Endothelial cell of umbilical vein (primary cell): ENCODE measurements around the gene POLN. TPM values are rescaled to one million over a fixed set of nuclear protein-coding genes. Genes with fewer than 3 reads are reported as not detected.

Source experiments
- BruUV-seq: library from RNA; stranded (reverse); fragments of 400-500 nt; replicated peaks from 2 replicates; lab custom pipeline; 2021; lab: Mats Ljungman, UMichigan
- CTCF ChIA-PET: fragments of 300-600, 350-600 bp; sonication (Branson Sonifier 250); formaldehyde crosslinking; loops from one replicate; lab custom pipeline; 2021; ENCODE audit warnings: antibody characterized with exemption, inconsistent platforms; lab: Charles Lee
- POLR2A ChIA-PET: fragments of 300-600, 350-600 bp; sonication (Branson Sonifier 250); formaldehyde crosslinking; loops from one replicate; lab custom pipeline; 2021; ENCODE audit warnings: antibody characterized with exemption, inconsistent platforms; lab: Charles Lee
- DNase-seq: peaks from one replicate; pipeline ENCODE4 v3.0.0-alpha.2; 2011; ENCODE audit warnings: low read depth, low spot score
- FAIRE-seq: peaks from 2 replicates; lab custom pipeline; 2011; peaks lifted over from hg19 to GRCh38; lab: Jason Lieb, UNC
- H2AFZ ChIP-seq: 2 replicates; pipeline ENCODE4 v1.6.0; 2012; ENCODE audit warnings: low read depth, low read length, control low read depth, inconsistent platforms
- H3K27ac ChIP-seq: 2 replicates; pipeline ENCODE4 v1.5.1; 2011; ENCODE audit warnings: low read depth, mild to moderate bottlenecking, control low read depth, low read length, moderate library complexity; ENCODE audit not compliant: insufficient read depth
- H3K27me3 ChIP-seq, 2 experiments: 2 replicates each; pipeline versions ENCODE4 v1.6.0 to v1.6.1; 2011; ENCODE audit warnings: low read length in 2 of 2, mixed read lengths in 1 of 2; ENCODE audit not compliant: control insufficient read depth in 2 of 2, insufficient read depth in 2 of 2
- H3K36me3 ChIP-seq, 2 experiments: 2 replicates in 1 of 2; 3 replicates in 1 of 2; pipeline ENCODE4 v1.5.1; 2011; ENCODE audit warnings: low read length in 2 of 2, mild to moderate bottlenecking in 1 of 2, moderate library complexity in 1 of 2; ENCODE audit not compliant: control insufficient read depth in 2 of 2, insufficient read depth in 2 of 2; ENCODE audit errors: extremely low read depth in 1 of 2
- H3K4me1 ChIP-seq: 3 replicates; pipeline ENCODE4 v1.5.1; 2011; ENCODE audit warnings: mild to moderate bottlenecking, low read length; ENCODE audit not compliant: control insufficient read depth, insufficient read depth; ENCODE audit errors: extremely low read depth
- H3K4me2 ChIP-seq: 2 replicates; pipeline ENCODE4 v1.6.1; 2011; ENCODE audit warnings: low read length, control low read depth, mixed read lengths; ENCODE audit not compliant: insufficient read depth
- H3K4me3 ChIP-seq, 3 experiments: fragments of 200-600 bp in 1 of 3; sonication (generic), shearing (Covaris generic) in 1 of 3; replicated peaks in 1 of 3; 2 replicates each; pipeline ENCODE4 v1.5.1; 2011 to 2016; ENCODE audit warnings: control low read depth in 3 of 3, low read length in 3 of 3, mild to moderate bottlenecking in 2 of 3, inconsistent platforms in 1 of 3, low read depth in 1 of 3, moderate library complexity in 1 of 3; ENCODE audit not compliant: insufficient read depth in 1 of 3
- H3K79me2 ChIP-seq: 2 replicates; pipeline ENCODE4 v1.6.0; 2012; ENCODE audit warnings: low read length, inconsistent platforms; ENCODE audit not compliant: control insufficient read depth, insufficient read depth
- H3K9ac ChIP-seq: replicated peaks from 2 replicates; pipeline ENCODE3; 2011; ENCODE audit warnings: low read length, control low read depth; ENCODE audit not compliant: insufficient read depth; ENCODE audit errors: extremely low read depth
- H3K9me1 ChIP-seq: replicated peaks from 3 replicates; pipeline ENCODE4 v1.6.0; 2011; ENCODE audit warnings: mild to moderate bottlenecking, low read length; ENCODE audit not compliant: control insufficient read depth, insufficient read depth; ENCODE audit errors: extremely low read depth
- H3K9me3 ChIP-seq: replicated peaks from 2 replicates; pipeline ENCODE4 v1.5.1; 2012; ENCODE audit warnings: low read length, inconsistent platforms; ENCODE audit not compliant: control insufficient read depth, insufficient read depth
- H4K20me1 ChIP-seq: replicated peaks from 2 replicates; pipeline ENCODE3; 2011; ENCODE audit warnings: mild to moderate bottlenecking, low read length; ENCODE audit not compliant: control insufficient read depth, insufficient read depth; ENCODE audit errors: extremely low read depth
- EZH2 ChIP-seq: IDR thresholded peaks from 2 replicates; pipeline ENCODE4 v1.6.1; 2012; ENCODE audit warnings: borderline replicate concordance, low read depth, mild to moderate bottlenecking, moderate library complexity, low read length, inconsistent platforms; ENCODE audit not compliant: severe bottlenecking
- GATA2 ChIP-seq: IDR thresholded peaks from 2 replicates; pipeline ENCODE4 v1.7.0; 2011; ENCODE audit warnings: low read depth, mild to moderate bottlenecking, moderate library complexity, mixed read lengths, low read length; ENCODE audit not compliant: insufficient read length, insufficient read depth
- MYC ChIP-seq: IDR thresholded peaks from one replicate; pipeline ENCODE4 v1.6.1; 2011; ENCODE audit warnings: mild to moderate bottlenecking, low read depth, low read length
- POLR2A ChIP-seq: IDR thresholded peaks from 2 replicates; pipeline ENCODE4 v1.6.1; 2012; ENCODE audit warnings: low read depth, mild to moderate bottlenecking, control low read depth, low read length
- POLR2AphosphoS5 ChIP-seq: IDR thresholded peaks from 2 replicates; pipeline ENCODE4 v1.6.1; 2012; ENCODE audit warnings: low read depth, mild to moderate bottlenecking, control low read depth, low read length, moderate library complexity; ENCODE audit not compliant: insufficient read depth
- dilution Hi-C: fragments of 300-500 bp; cut with MboI; formaldehyde crosslinking; loops from one replicate; pipeline ENCODE4 v1.15.0; 2019; ENCODE audit warnings: low sequenced_read_pairs; ENCODE audit not compliant: extremely low pct_ligation_motif_present
- intact Hi-C: fragments of 100-400 bp; cut with micrococcal nuclease; formaldehyde crosslinking; loops from one replicate; pipeline ENCODE4 v1.10.0; 2022
- polyA plus RNA-seq, 4 experiments: library from polyadenylated mRNA; depleted of rRNA in 3 of 4; stranded (reverse) in 3 of 4; unstranded in 1 of 4; fragments of >200 nt; gene quantifications; 2 replicates each; pipeline versions ENCODE4 v1.2.1 to v1.2.3, GENCODE V29; 2011 to 2012; ENCODE audit warnings: missing spikeins in 1 of 4
- total RNA-seq: library from RNA; stranded (reverse); gene quantifications from 2 replicates; pipeline ENCODE4 v1.2.3, GENCODE V29; 2021
- TF ChIP-seq, protein P1 (sequence below), 2 donors: IDR thresholded peaks; 1 replicate in 1 of 2; 2 replicates in 1 of 2; pipeline ENCODE4 v1.5.1; 2011; ENCODE audit warnings: low read length in 2 of 2, mild to moderate bottlenecking in 2 of 2, moderate library complexity in 2 of 2, control low read depth in 1 of 2, inconsistent platforms in 1 of 2, low read depth in 1 of 2; ENCODE audit not compliant: insufficient read depth in 1 of 2; ENCODE audit errors: extremely low read depth in 1 of 2
- TF ChIP-seq, protein P2 (sequence below): IDR thresholded peaks from 2 replicates; pipeline ENCODE4 v1.6.1; 2011; ENCODE audit not compliant: insufficient read depth, insufficient read length

POLN gene
- total and polyA plus RNA-seq, 2 donors (not counting 3 experiments of a cell fraction or from before 2014, with no cell fraction given), result 1.3 to 4.2 TPM

DNA sequence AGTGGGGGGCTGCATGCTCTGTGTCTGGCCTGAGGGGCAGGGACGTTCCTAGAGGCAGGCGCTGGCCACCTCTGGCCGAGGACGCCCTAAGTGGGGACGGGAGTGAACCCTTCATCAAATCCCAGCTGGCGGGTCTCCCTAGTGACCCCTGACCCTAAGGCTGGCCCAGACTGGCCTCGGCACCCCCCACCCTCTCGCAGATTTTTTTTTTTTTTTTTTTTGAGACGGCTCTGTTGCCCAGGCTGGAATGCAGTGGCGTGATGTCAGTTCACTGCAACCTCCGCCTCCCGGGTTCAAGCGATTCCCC lies 21.0 kb upstream of the POLN start:
- dilution Hi-C loops, result no loop called here
- FAIRE-seq, result no peak

DNA sequence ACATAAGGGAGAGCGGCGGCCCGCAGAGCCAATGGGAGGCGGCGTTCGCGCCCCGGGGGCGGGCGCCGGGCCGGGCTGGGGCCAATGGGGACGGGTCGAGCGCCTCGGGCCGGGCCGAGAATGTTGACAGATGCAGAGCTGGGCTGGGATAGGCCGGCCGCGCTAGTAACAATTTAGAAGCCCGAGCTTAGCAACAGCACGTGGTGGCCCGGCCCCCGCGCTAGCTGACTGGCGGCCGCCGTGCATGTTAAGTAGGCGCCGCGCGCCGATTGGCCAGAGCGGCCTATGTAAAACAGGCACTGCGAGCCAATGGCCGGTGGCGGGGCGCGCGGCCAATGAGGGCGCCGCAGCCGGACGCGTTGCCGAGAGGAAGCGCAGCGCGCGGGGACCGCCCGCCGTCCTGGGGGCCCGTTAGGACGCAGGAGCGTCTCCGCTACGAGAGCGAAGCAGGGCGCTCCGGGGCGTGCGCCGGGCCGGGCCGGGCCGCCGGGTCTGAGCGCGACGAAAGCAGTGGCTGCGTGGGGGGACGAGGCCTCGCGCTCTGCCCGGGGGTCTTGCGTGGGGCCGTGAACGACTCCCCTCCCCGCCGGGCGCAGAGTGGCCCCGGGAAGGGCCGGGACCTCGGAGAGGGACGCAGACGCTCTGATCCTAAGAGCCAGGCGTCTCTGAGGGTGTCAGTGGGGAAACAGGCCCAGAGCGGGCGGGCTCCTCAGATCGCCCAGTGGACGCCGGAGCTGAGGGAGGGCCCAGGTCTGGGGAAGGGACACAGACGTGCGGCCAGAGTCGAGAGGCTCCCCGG lies 20.4 kb upstream of the POLN start:
- CTCF ChIA-PET, result interaction anchor here (0.7 to 1.3 kb wide), 7 partner anchors 42 to 190 kb away, joined by 3 to 5 read pairs (median 3); no protein-coding TSS in a partner anchor
- Histone ChIP-seq H3K27ac (peak overlapping the region; percentile 66), H3K4me3 (peak overlapping the region; percentile 47 to 70 (median 58)), H3K27me3 (no peaks in the 10 kb centered on the region), H3K9me3 (no peaks in the 10 kb centered on the region), H3K4me2 (peak overlapping the region; percentile 81), H3K36me3 (peaks cover 0 to 16% of the 10 kb centered on the region in 2 experiments), H2AFZ (peak overlapping the region; percentile 75), H3K9me1 (no peaks in the 10 kb centered on the region), H3K79me2 (peaks cover 15% of the 10 kb centered on the region), H3K4me1 (peaks cover 12% of the 10 kb centered on the region), H3K9ac (peak overlapping the region; percentile 62), H4K20me1 (no peaks in the 10 kb centered on the region)
- dilution Hi-C loops (no loop called here), intact Hi-C loops (loop anchor here (1.0 to 2.0 kb wide), 4 partner anchors 20 to 200 kb away; partner anchors contain the start of genes CFAP99, HAUS3, POLN and ZFYVE28)
- no TSS peak for BruUV-seq
- FAIRE-seq, result peak; percentile 98
- POLR2A ChIA-PET, result interaction anchor here (0.6 to 1.0 kb wide), 6 partner anchors 15 to 206 kb away, joined by 3 to 5 read pairs (median 4); partner anchors contain the start of gene RNF4
- TF ChIP-seq, protein P1, sequence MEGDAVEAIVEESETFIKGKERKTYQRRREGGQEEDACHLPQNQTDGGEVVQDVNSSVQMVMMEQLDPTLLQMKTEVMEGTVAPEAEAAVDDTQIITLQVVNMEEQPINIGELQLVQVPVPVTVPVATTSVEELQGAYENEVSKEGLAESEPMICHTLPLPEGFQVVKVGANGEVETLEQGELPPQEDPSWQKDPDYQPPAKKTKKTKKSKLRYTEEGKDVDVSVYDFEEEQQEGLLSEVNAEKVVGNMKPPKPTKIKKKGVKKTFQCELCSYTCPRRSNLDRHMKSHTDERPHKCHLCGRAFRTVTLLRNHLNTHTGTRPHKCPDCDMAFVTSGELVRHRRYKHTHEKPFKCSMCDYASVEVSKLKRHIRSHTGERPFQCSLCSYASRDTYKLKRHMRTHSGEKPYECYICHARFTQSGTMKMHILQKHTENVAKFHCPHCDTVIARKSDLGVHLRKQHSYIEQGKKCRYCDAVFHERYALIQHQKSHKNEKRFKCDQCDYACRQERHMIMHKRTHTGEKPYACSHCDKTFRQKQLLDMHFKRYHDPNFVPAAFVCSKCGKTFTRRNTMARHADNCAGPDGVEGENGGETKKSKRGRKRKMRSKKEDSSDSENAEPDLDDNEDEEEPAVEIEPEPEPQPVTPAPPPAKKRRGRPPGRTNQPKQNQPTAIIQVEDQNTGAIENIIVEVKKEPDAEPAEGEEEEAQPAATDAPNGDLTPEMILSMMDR (IDR thresholded peaks at IDR 0.05; ENCODE audit: extremely low read depth in 1 of 2, insufficient read depth in 1 of 2, low read depth in 1 of 2, low read length in 2 of 2), result no peak
- TF ChIP-seq MYC (no peak), GATA2 (no peak), POLR2AphosphoS5 (peak; percentile 71), POLR2A (peak; percentile 91)
- TF ChIP-seq, protein P2, sequence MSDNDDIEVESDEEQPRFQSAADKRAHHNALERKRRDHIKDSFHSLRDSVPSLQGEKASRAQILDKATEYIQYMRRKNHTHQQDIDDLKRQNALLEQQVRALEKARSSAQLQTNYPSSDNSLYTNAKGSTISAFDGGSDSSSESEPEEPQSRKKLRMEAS, result peak; percentile 76
- peak; percentile 100 for DNase-seq

More for the DNA sequence above, 21.0 kb upstream of the POLN start:
- H3K27me3 ChIP-seq, result no peaks in the 10 kb centered on the region
- peaks cover 12% of the 10 kb centered on the region for H3K4me1 ChIP-seq
- no TSS peak for BruUV-seq
- peak overlapping the region; percentile 66 for H3K27ac ChIP-seq
- no peaks in the 10 kb centered on the region for H3K9me1 ChIP-seq
- peak overlapping the region; percentile 75 for H2AFZ ChIP-seq
- no peaks in the 10 kb centered on the region for H3K9me3 ChIP-seq
- no peaks in the 10 kb centered on the region for H4K20me1 ChIP-seq
- TF ChIP-seq MYC (no peak), EZH2 (no peak), POLR2AphosphoS5 (no peak)
- H3K9ac ChIP-seq, result peak overlapping the region; percentile 62
- peak overlapping the region; percentile 81 for H3K4me2 ChIP-seq
- H3K4me3 ChIP-seq, result peak overlapping the region; percentile 44 to 58 (median 47)
- ChIA-PET POLR2A (interaction anchor here (0.7 kb wide), 1 partner anchor 10 kb away, joined by 3 read pairs; no protein-coding TSS in a partner anchor), CTCF (interaction anchor here (1.2 kb wide), 1 partner anchor 189 kb away, joined by 3 read pairs; no protein-coding TSS in a partner anchor)
- no peak for DNase-seq
- intact Hi-C loops, result loop anchor here (1.0 to 2.0 kb wide), 4 partner anchors 21 to 200 kb away; partner anchors contain the start of genes CFAP99, HAUS3, POLN and ZFYVE28
- peaks cover 0 to 11% of the 10 kb centered on the region in 2 experiments for H3K36me3 ChIP-seq
- H3K79me2 ChIP-seq, result peaks cover 15% of the 10 kb centered on the region
